SH-SY5Y (cell line): ENCODE measurements around the gene CACNA2D4.

Source experiments
- GATA2 ChIP-seq: IDR thresholded peaks from 2 replicates; pipeline ENCODE4 v1.6.1; 2011; ENCODE audit warnings: mild to moderate bottlenecking, low read depth, low read length
- GATA3 ChIP-seq: IDR thresholded peaks from 2 replicates; pipeline ENCODE4 v1.6.1; 2011; ENCODE audit warnings: low read depth, mild to moderate bottlenecking, low read length, moderate library complexity

The CACNA2D4 gene

GRCh38 chr12:1937481-1938224 is 19.2 kb upstream of the CACNA2D4 start:
- TF ChIP-seq GATA3 (no peak), GATA2 (no peak)

- TF ChIP-seq GATA2, result no peak
- no peak for TF ChIP-seq GATA3
Observed at GRCh38 chr12:1936406-1937320, 18.2 kb upstream of the CACNA2D4 start.

- no peak for TF ChIP-seq GATA2
- TF ChIP-seq GATA3, result no peak
Observed at GRCh38 chr12:1935700-1936378, 17.4 kb upstream of the CACNA2D4 start.

GRCh38 chr12:1935242-1935641 is 16.8 kb upstream of the CACNA2D4 start:
- TF ChIP-seq GATA2 (no peak), GATA3 (no peak)

GRCh38 chr12:1934831-1935230 is 16.4 kb upstream of the CACNA2D4 start:
- TF ChIP-seq GATA3, result no peak
- no peak for TF ChIP-seq GATA2

GRCh38 chr12:1934068-1934467 is 15.6 kb upstream of the CACNA2D4 start:
- TF ChIP-seq GATA2 (no peak), GATA3 (no peak)

GRCh38 chr12:1933342-1934051 is 15.0 kb upstream of the CACNA2D4 start:
- TF ChIP-seq GATA2 (no peak), GATA3 (no peak)

- TF ChIP-seq GATA3 (no peak), GATA2 (no peak)
Observed at GRCh38 chr12:1932264-1932777, 13.9 kb upstream of the CACNA2D4 start.

- TF ChIP-seq GATA2 (no peak), GATA3 (no peak)
Observed at GRCh38 chr12:1931642-1932041, 13.2 kb upstream of the CACNA2D4 start.

GRCh38 chr12:1930803-1931597 is 12.5 kb upstream of the CACNA2D4 start:
- TF ChIP-seq GATA3, result no peak
- TF ChIP-seq GATA2, result no peak

- TF ChIP-seq GATA3 (no peak), GATA2 (no peak)
Observed at GRCh38 chr12:1929985-1930802, 11.7 kb upstream of the CACNA2D4 start.

- no peak for TF ChIP-seq GATA3
- TF ChIP-seq GATA2, result no peak
Observed at GRCh38 chr12:1929241-1929984, 11.0 kb upstream of the CACNA2D4 start.

- no peak for TF ChIP-seq GATA2
- TF ChIP-seq GATA3, result no peak
Observed at GRCh38 chr12:1928439-1929121, 10.1 kb upstream of the CACNA2D4 start.
